Ovary (tissue), 9 donors: Measurements from ENCODE around the gene ARR3. TPM values are rescaled to one million over a fixed set of nuclear protein-coding genes. Genes with fewer than 3 reads are reported as not detected.
"Not testable (repeated sequence)": the region's sequence is repeated elsewhere in the genome, so short reads cannot be mapped to it uniquely, and the experiment has no call there.

Experiments used
- DNase-seq, 5 donors: peaks; one replicate each; pipeline ENCODE4 v3.0.0-alpha.2; 2019 to 2020
- H3K27ac ChIP-seq, 2 donors: fragments of 200-600 bp; one replicate each; pipeline versions ENCODE4 v1.5.1 to v1.8.0; 2019 to 2022
- H3K27me3 ChIP-seq: fragments of 200-600 bp; one replicate; pipeline ENCODE4 v1.8.0; 2022
- H3K36me3 ChIP-seq: fragments of 200-600 bp; sonication (generic); one replicate; pipeline ENCODE4 v1.5.1; 2019
- H3K4me1 ChIP-seq: one replicate; pipeline ENCODE4 v1.8.1; 2013; ENCODE audit warnings: mild to moderate bottlenecking, moderate library complexity; ENCODE audit not compliant: insufficient read depth
- H3K4me3 ChIP-seq: fragments of 200-600 bp; sonication (generic); one replicate; pipeline ENCODE4 v1.5.1; 2017
- H3K9me3 ChIP-seq, 2 donors: fragments of 200-600 bp in 1 of 2; sonication (generic) in 1 of 2; one replicate each; pipeline versions ENCODE4 v1.5.1 to v1.8.1; 2013 to 2019; ENCODE audit warnings: mild to moderate bottlenecking in 1 of 2, moderate library complexity in 1 of 2
- EP300 ChIP-seq: sonication (generic); formaldehyde crosslinking; IDR thresholded peaks from one replicate; pipeline ENCODE4 v1.6.1; 2017; ENCODE audit warnings: antibody characterized with exemption
- POLR2A ChIP-seq: fragments of 450-650 bp; IDR thresholded peaks from one replicate; pipeline ENCODE4 v1.6.1; 2017; ENCODE audit warnings: antibody characterized with exemption, mild to moderate bottlenecking, moderate library complexity
- WGBS, 3 donors: extraction: QIAGEN DNeasy Blood & Tissue Kit in 1 of 3; methylation state at CpG; one replicate each; pipeline versions ENCODE4 v1.1.5 to v1.1.7; 2013 to 2017; 5-methylcytosine and 5-hydroxymethylcytosine counted together
- intact Hi-C, 4 donors: fragments of 100-400 bp; cut with DNase I; formaldehyde crosslinking; loops; one replicate each; pipeline versions ENCODE4 v1.11.0 to v1.15.1; 2022 to 2023
- polyA plus RNA-seq, 2 donors: library from polyadenylated mRNA; stranded (reverse); fragments of 200-250 nt in 1 of 2; fragments of 350-450 nt in 1 of 2; fragmentation: Illumina TruSeq in 1 of 2; extraction: RNeasy Lipid Tissue Mini Kit (QIAGEN cat#74804) in 1 of 2; gene quantifications; one replicate each; pipeline ENCODE4 v1.2.3, GENCODE V29; 2013 to 2014
- total RNA-seq, 7 donors: library from RNA; depleted of rRNA in 2 of 7; stranded (reverse); fragments of >200 nt in 2 of 7; fragmentation: NEBNext Ultra II Directional in 3 of 7; extraction: Animal tissue kit (Norgen Biotek cat#: 25700) in 3 of 7; gene quantifications; one replicate each; pipeline versions ENCODE4 v1.1.0 to v1.2.4, GENCODE V29; 2016 to 2023
- TF ChIP-seq, protein P1 (sequence below), 3 donors: fragments of 450-650 bp in 2 of 3; fragments of 200-600 bp in 1 of 3; IDR thresholded peaks; one replicate each; pipeline versions ENCODE4 v1.5.1 to v1.8.0; 2016 to 2022; ENCODE audit warnings: antibody characterized with exemption in 3 of 3, mild to moderate bottlenecking in 1 of 3
- donor health status: DM: no; HTN: no; CAD: no; lungs with moderate emphysema.
- donor health status: DM: no; HTN: no; CAD: no.
- donor health status: Bipolar disorder and iron deficiency.
- donor health status: DM: yes; HTN: yes; CAD: no.
- donor health status: DM: no; HTN: no; CAD: no.
- donor health status: DM: yes; HTN: yes; CAD: no.

Gene ARR3
- total and polyA plus RNA-seq, 9 donors: not detected

DNA sequence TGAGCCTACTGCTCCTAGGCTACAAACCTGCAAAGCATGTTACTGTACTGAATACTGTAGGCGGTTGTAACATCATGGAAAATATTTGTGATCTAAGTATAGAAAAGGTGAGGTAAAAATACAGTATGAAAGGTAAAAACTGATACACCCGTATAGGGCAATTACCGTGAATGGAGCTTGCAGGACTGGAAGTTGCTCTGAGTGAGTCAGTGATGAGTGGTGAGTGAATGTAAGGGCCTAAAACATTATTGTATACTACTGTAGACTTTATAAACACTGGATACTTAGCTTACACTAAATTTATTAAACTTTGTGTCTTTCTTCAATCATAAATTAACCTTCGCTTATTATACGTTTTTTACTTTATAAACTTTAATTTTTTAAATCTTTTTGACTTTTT lies 25.5 kb downstream of the ARR3 start:
- no peak for DNase-seq
- intact Hi-C loops: no loop called here
- Histone ChIP-seq H3K4me3 (no peak overlapping the region), H3K36me3 (no peaks in the 10 kb centered on the region), H3K27ac (no peak overlapping the region), H3K9me3 (no peaks in the 10 kb centered on the region), H3K27me3 (no peaks in the 10 kb centered on the region), H3K4me1 (no peaks in the 10 kb centered on the region)
- 73 to 80% (median 77%) methylated on average over 5 of the region's 5 CpGs for WGBS, 3 donors
- TF ChIP-seq EP300 (no peak), POLR2A (no peak)
- TF ChIP-seq, protein P1, sequence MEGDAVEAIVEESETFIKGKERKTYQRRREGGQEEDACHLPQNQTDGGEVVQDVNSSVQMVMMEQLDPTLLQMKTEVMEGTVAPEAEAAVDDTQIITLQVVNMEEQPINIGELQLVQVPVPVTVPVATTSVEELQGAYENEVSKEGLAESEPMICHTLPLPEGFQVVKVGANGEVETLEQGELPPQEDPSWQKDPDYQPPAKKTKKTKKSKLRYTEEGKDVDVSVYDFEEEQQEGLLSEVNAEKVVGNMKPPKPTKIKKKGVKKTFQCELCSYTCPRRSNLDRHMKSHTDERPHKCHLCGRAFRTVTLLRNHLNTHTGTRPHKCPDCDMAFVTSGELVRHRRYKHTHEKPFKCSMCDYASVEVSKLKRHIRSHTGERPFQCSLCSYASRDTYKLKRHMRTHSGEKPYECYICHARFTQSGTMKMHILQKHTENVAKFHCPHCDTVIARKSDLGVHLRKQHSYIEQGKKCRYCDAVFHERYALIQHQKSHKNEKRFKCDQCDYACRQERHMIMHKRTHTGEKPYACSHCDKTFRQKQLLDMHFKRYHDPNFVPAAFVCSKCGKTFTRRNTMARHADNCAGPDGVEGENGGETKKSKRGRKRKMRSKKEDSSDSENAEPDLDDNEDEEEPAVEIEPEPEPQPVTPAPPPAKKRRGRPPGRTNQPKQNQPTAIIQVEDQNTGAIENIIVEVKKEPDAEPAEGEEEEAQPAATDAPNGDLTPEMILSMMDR (IDR thresholded peaks at IDR 0.05): no peak

GRCh38 chrX:70301716-70302115 lies 33.6 kb downstream of the ARR3 start:
- Histone ChIP-seq H3K9me3 (no peaks in the 10 kb centered on the region), H3K36me3 (no peaks in the 10 kb centered on the region), H3K27me3 (no peaks in the 10 kb centered on the region), H3K4me3 (no peak overlapping the region), H3K4me1 (no peaks in the 10 kb centered on the region), H3K27ac (no peak overlapping the region)
- intact Hi-C loops: no loop called here
- DNase-seq: no peak
- whole genome bisulfite sequencing, 3 donors: 40 to 65% (median 63%) methylated on average over 3 of the region's 3 CpGs
- no peak for TF ChIP-seq EP300
- TF ChIP-seq, protein P1 (IDR thresholded peaks at IDR 0.05): no peak
- no peak for TF ChIP-seq POLR2A

DNA sequence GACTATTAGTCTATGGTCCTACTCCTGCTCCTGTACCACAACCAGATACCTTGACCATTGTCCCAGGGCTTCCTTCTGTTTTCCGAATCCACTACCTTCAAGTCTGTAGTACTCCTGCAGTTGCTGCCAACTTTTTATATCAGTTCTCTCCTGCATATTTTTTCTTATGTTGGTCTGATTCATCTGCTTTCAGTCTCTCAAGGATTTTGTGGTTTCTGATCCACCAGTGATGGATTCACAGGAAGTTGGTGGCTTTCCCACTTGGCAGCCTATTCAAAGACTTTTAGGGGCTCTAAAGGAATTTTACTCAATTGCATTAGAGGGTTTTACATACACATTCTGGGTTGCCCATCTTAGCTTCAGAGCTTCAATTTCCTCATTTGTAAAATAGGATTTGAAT lies 45.4 kb downstream of the ARR3 start:
- 71 to 75% (median 74%) methylated on average over 1 of the region's 1 CpG for WGBS, 3 donors
- no peaks in the 10 kb centered on the region for H3K9me3 ChIP-seq
- TF ChIP-seq EP300 (no peak), POLR2A (no peak)
- TF ChIP-seq, protein P1 (IDR thresholded peaks at IDR 0.05): no peak
- no peaks in the 10 kb centered on the region for H3K4me1 ChIP-seq
- H3K4me3 ChIP-seq: no peak overlapping the region
- no peaks in the 10 kb centered on the region for H3K27me3 ChIP-seq
- no peak for DNase-seq
- no peaks in the 10 kb centered on the region for H3K36me3 ChIP-seq
- no peak overlapping the region for H3K27ac ChIP-seq
- intact Hi-C loops: no loop called here

DNA sequence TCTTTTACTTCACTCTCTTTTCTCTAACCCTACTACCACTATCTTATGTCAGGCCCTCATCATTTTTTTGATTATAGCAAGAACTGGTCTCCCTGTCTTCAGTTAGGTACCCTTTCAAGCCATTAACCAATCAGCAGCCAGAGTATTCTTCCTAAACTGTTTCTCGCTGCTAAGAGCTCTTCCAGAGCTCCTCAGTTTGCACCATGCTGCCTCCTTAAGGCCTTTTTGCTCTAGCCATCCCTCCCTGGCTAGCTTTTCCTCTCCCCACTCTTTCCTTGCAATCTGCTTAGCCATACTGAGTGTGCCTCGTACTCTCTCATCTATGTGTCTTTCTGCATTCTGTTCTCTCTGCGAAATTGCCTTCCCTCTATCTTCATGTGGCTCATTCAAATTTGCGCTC lies 54.6 kb downstream of the ARR3 start:
- WGBS, 3 donors: 83 to 86% (median 86%) methylated on average over 4 of the region's 4 CpGs
- intact Hi-C loops: no loop called here
- no peaks in the 10 kb centered on the region for H3K9me3 ChIP-seq

GRCh38 chrX:70323628-70324027 lies 55.5 kb downstream of the ARR3 start:
- WGBS, 3 donors: 84 to 91% (median 85%) methylated on average over 6 of the region's 6 CpGs
- H3K27ac ChIP-seq, H3K4me3 ChIP-seq, H3K36me3 ChIP-seq, H3K4me1 ChIP-seq, intact Hi-C loops, H3K27me3 ChIP-seq, DNase-seq, H3K9me3 ChIP-seq: not testable (repeated sequence)

More for the DNA sequence above, 54.6 kb downstream of the ARR3 start:
- H3K27ac ChIP-seq: no peak overlapping the region
- H3K4me1 ChIP-seq: no peaks in the 10 kb centered on the region
- no peak for DNase-seq
- no peaks in the 10 kb centered on the region for H3K27me3 ChIP-seq
- no peaks in the 10 kb centered on the region for H3K36me3 ChIP-seq
- no peak overlapping the region for H3K4me3 ChIP-seq
- TF ChIP-seq EP300 (no peak), POLR2A (no peak)
- TF ChIP-seq, protein P1 (IDR thresholded peaks at IDR 0.05): no peak
